HG02885 (cell line): ENCODE data around the gene IL1B.
A peak's percentile ranks its signal among the peaks of the same experiment; 100 is the strongest.
"Not testable (repeated sequence)": the region's sequence is repeated elsewhere in the genome, so short reads cannot be mapped to it uniquely, and the experiment has no call there.

Experiments used
- ATAC-seq: cut with Tn5 transposase; IDR thresholded peaks from one replicate; pipeline ENCODE4 v1.9.1; 2021; ENCODE audit warnings: mild to moderate bottlenecking; ENCODE audit not compliant: unreplicated experiment, poor library complexity

IL1B gene

GRCh38 chr2:112859406-112860183, 23.0 kb upstream of the IL1B start:
- ATAC-seq = not testable (repeated sequence)

- ATAC-seq = no peak
Measured at GRCh38 chr2:112850588-112850987, 14.0 kb upstream of the IL1B start.

- ATAC-seq = no peak
Measured at GRCh38 chr2:112849956-112850355, 13.4 kb upstream of the IL1B start.

GRCh38 chr2:112848833-112849232, 12.3 kb upstream of the IL1B start:
- no peak for ATAC-seq

GRCh38 chr2:112846031-112846430, 9.5 kb upstream of the IL1B start:
- ATAC-seq = no peak

- ATAC-seq = no peak
Measured at GRCh38 chr2:112843836-112844235, 7.3 kb upstream of the IL1B start.

- no peak for ATAC-seq
Measured at GRCh38 chr2:112843288-112843687, 6.7 kb upstream of the IL1B start.

GRCh38 chr2:112841295-112842044, 4.9 kb upstream of the IL1B start:
- ATAC-seq = peak; percentile 48

- ATAC-seq = no peak
Measured at GRCh38 chr2:112840068-112840445, 3.5 kb upstream of the IL1B start.

GRCh38 chr2:112839407-112840067, 3.0 kb upstream of the IL1B start:
- ATAC-seq = no peak

- ATAC-seq = no peak
Measured at GRCh38 chr2:112836163-112836560, 417 bp downstream of the IL1B start.

GRCh38 chr2:112835536-112836162, 930 bp downstream of the IL1B start:
- ATAC-seq = no peak

GRCh38 chr2:112835061-112835501, 1.5 kb downstream of the IL1B start:
- ATAC-seq = no peak

GRCh38 chr2:112834396-112835037, 2.1 kb downstream of the IL1B start:
- no peak for ATAC-seq

- ATAC-seq = no peak
Measured at GRCh38 chr2:112833976-112834375, 2.6 kb downstream of the IL1B start.

- not testable (repeated sequence) for ATAC-seq
Measured at GRCh38 chr2:112833639-112833931, 3.0 kb downstream of the IL1B start.

- no peak for ATAC-seq
Measured at GRCh38 chr2:112832841-112833638, 3.5 kb downstream of the IL1B start.

GRCh38 chr2:112831946-112832840, 4.4 kb downstream of the IL1B start:
- ATAC-seq = no peak

- ATAC-seq = no peak
Measured at GRCh38 chr2:112831513-112831845, 5.1 kb downstream of the IL1B start.
